Trophoblast cell (in vitro differentiated cells and primary cell): ENCODE data around the gene LYPD3.
A peak's percentile ranks its signal among the peaks of the same experiment; 100 is the strongest.

Source experiments
- DNase-seq, 2 donors: peaks; one replicate each; pipeline ENCODE4 v3.0.0-alpha.2; 2016
- H2AFZ ChIP-seq: 2 replicates; pipeline ENCODE4 v1.6.1; 2013; ENCODE audit warnings: low read length, moderate library complexity, mild to moderate bottlenecking; ENCODE audit not compliant: insufficient read depth, poor library complexity
- H2AK5ac ChIP-seq: 2 replicates; pipeline ENCODE4 v1.6.1; 2013; ENCODE audit warnings: mild to moderate bottlenecking, low read length
- H2BK120ac ChIP-seq: 2 replicates; pipeline ENCODE4 v1.6.1; 2013; ENCODE audit warnings: low read length, mild to moderate bottlenecking, moderate library complexity; ENCODE audit not compliant: insufficient read depth, poor library complexity
- H2BK12ac ChIP-seq: 2 replicates; pipeline ENCODE4 v1.6.1; 2013; ENCODE audit warnings: mild to moderate bottlenecking, low read length, moderate library complexity
- H2BK5ac ChIP-seq: 2 replicates; pipeline ENCODE4 v1.6.1; 2013; ENCODE audit warnings: low read length, low read depth, moderate library complexity, mild to moderate bottlenecking; ENCODE audit not compliant: poor library complexity
- H3K14ac ChIP-seq: 2 replicates; pipeline ENCODE4 v1.6.1; 2013; ENCODE audit warnings: mild to moderate bottlenecking, low read length
- H3K18ac ChIP-seq: 2 replicates; pipeline ENCODE4 v1.6.1; 2013; ENCODE audit warnings: mild to moderate bottlenecking, low read length
- H3K23ac ChIP-seq: 2 replicates; pipeline ENCODE4 v1.6.1; 2013; ENCODE audit warnings: low read length
- H3K27ac ChIP-seq: 2 replicates; pipeline ENCODE4 v1.5.1; 2013; ENCODE audit warnings: low read depth, mild to moderate bottlenecking, inconsistent platforms, low read length, moderate library complexity
- H3K27me3 ChIP-seq: 2 replicates; pipeline ENCODE4 v1.6.1; 2013; ENCODE audit warnings: inconsistent platforms, mild to moderate bottlenecking, low read length, moderate library complexity; ENCODE audit not compliant: insufficient read depth
- H3K36me3 ChIP-seq, 2 experiments: 1 replicate in 1 of 2; 2 replicates in 1 of 2; pipeline ENCODE4 v1.6.1; 2013; ENCODE audit warnings: low read length in 2 of 2, mild to moderate bottlenecking in 2 of 2, moderate library complexity in 1 of 2; ENCODE audit not compliant: insufficient read depth in 2 of 2, control insufficient read depth in 1 of 2
- H3K4ac ChIP-seq: 2 replicates; pipeline ENCODE4 v1.6.1; 2013; ENCODE audit warnings: low read depth, mild to moderate bottlenecking, low read length, moderate library complexity
- H3K4me1 ChIP-seq, 2 experiments: 1 replicate in 1 of 2; 2 replicates in 1 of 2; pipeline ENCODE4 v1.6.1; 2013; ENCODE audit warnings: low read length in 2 of 2, mild to moderate bottlenecking in 2 of 2, moderate library complexity in 1 of 2; ENCODE audit not compliant: insufficient read depth in 2 of 2, control insufficient read depth in 1 of 2
- H3K4me2 ChIP-seq: 2 replicates; pipeline ENCODE4 v1.6.1; 2013; ENCODE audit warnings: inconsistent platforms, mild to moderate bottlenecking, low read length, moderate library complexity
- H3K4me3 ChIP-seq: 2 replicates; pipeline ENCODE4 v1.5.1; 2013; ENCODE audit warnings: mild to moderate bottlenecking, low read depth, low read length, inconsistent platforms
- H3K79me1 ChIP-seq: one replicate; pipeline ENCODE4 v1.6.1; 2013; ENCODE audit warnings: low read length
- H3K79me2 ChIP-seq: 2 replicates; pipeline ENCODE4 v1.6.1; 2013; ENCODE audit warnings: low read length, mild to moderate bottlenecking; ENCODE audit not compliant: control insufficient read depth, insufficient read depth, poor library complexity
- H3K9ac ChIP-seq: 2 replicates; pipeline ENCODE4 v1.6.1; 2013; ENCODE audit warnings: mild to moderate bottlenecking, low read length
- H3K9me3 ChIP-seq: 2 replicates; pipeline ENCODE4 v1.6.1; 2013; ENCODE audit warnings: low read depth, mild to moderate bottlenecking, control low read depth, inconsistent platforms, low read length; ENCODE audit not compliant: insufficient read depth
- H4K12ac ChIP-seq: 2 replicates; pipeline ENCODE4 v1.6.1; 2013; ENCODE audit warnings: low read depth, mild to moderate bottlenecking, low read length, moderate library complexity
- H4K8ac ChIP-seq: 2 replicates; pipeline ENCODE4 v1.6.1; 2013; ENCODE audit warnings: low read depth, mild to moderate bottlenecking, low read length, moderate library complexity
- H4K91ac ChIP-seq: one replicate; pipeline ENCODE4 v1.6.1; 2013; ENCODE audit warnings: low read depth, mild to moderate bottlenecking, low read length, moderate library complexity
- WGBS: extraction: QIAGEN DNeasy Blood & Tissue Kit; methylation state at CpG from one replicate; pipeline ENCODE4 v1.1.7; 2013; ENCODE audit warnings: missing lambda C conversion rate; ENCODE audit not compliant: insufficient read length, insufficient coverage; ENCODE audit errors: extremely low coverage; 5-methylcytosine and 5-hydroxymethylcytosine counted together

The LYPD3 gene

GRCh38 chr19:43479226-43479625 lies 13.8 kb upstream of the LYPD3 start:
- Histone ChIP-seq H3K18ac (no peak overlapping the region), H2BK120ac (no peak overlapping the region), H3K9ac (no peak overlapping the region), H3K4me1 (peaks cover 7 to 10% of the 10 kb centered on the region in 2 experiments), H3K4me3 (no peak overlapping the region), H2BK12ac (no peak overlapping the region), H3K27ac (no peak overlapping the region), H3K79me2 (no peaks in the 10 kb centered on the region), H3K4me2 (no peak overlapping the region), H2AFZ (no peak overlapping the region), H3K27me3 (no peaks in the 10 kb centered on the region), H4K12ac (no peak overlapping the region), H4K91ac (no peak overlapping the region), H3K4ac (no peak overlapping the region), H3K36me3 (peaks cover 0 to 5% of the 10 kb centered on the region in 2 experiments), H2AK5ac (no peak overlapping the region), H3K9me3 (no peaks in the 10 kb centered on the region), H3K23ac (no peak overlapping the region), H3K14ac (no peak overlapping the region), H2BK5ac (no peak overlapping the region), H4K8ac (no peak overlapping the region), H3K79me1 (peaks cover 4% of the 10 kb centered on the region)
- WGBS = no CpG with 5 or more reads among the region's 15 CpGs
- no peak for DNase-seq

GRCh38 chr19:43478323-43478722 lies 12.9 kb upstream of the LYPD3 start:
- H2AFZ ChIP-seq = no peak overlapping the region
- H3K23ac ChIP-seq = no peak overlapping the region
- no peak overlapping the region for H2BK12ac ChIP-seq
- peaks cover 4% of the 10 kb centered on the region for H3K79me1 ChIP-seq
- H3K4me3 ChIP-seq = no peak overlapping the region
- H3K14ac ChIP-seq = no peak overlapping the region
- peaks cover 0 to 5% of the 10 kb centered on the region in 2 experiments for H3K36me3 ChIP-seq
- H4K91ac ChIP-seq = no peak overlapping the region
- no peak overlapping the region for H4K12ac ChIP-seq
- no peaks in the 10 kb centered on the region for H3K27me3 ChIP-seq
- H3K18ac ChIP-seq = no peak overlapping the region
- H3K9ac ChIP-seq = no peak overlapping the region
- H2AK5ac ChIP-seq = no peak overlapping the region
- no peak overlapping the region for H4K8ac ChIP-seq
- H3K4me2 ChIP-seq = no peak overlapping the region
- H3K4ac ChIP-seq = no peak overlapping the region
- no peak overlapping the region for H3K27ac ChIP-seq
- no peak overlapping the region for H2BK5ac ChIP-seq
- no peak overlapping the region for H2BK120ac ChIP-seq
- no CpG with 5 or more reads among the region's 3 CpGs for WGBS
- no peak for DNase-seq
- H3K4me1 ChIP-seq = peaks cover 7 to 10% of the 10 kb centered on the region in 2 experiments
- no peaks in the 10 kb centered on the region for H3K79me2 ChIP-seq
- H3K9me3 ChIP-seq = no peaks in the 10 kb centered on the region

GRCh38 chr19:43476606-43477005 lies 11.2 kb upstream of the LYPD3 start:
- Histone ChIP-seq H3K9me3 (no peaks in the 10 kb centered on the region), H3K4me3 (no peak overlapping the region), H3K4me2 (no peak overlapping the region), H2BK5ac (no peak overlapping the region), H3K18ac (no peak overlapping the region), H3K4me1 (peaks cover 7% of the 10 kb centered on the region in 2 experiments), H3K36me3 (peaks cover 0 to 5% of the 10 kb centered on the region in 2 experiments), H2BK12ac (no peak overlapping the region), H3K4ac (no peak overlapping the region), H3K23ac (no peak overlapping the region), H3K9ac (no peak overlapping the region), H3K27me3 (no peaks in the 10 kb centered on the region), H3K27ac (no peak overlapping the region), H3K79me1 (peaks cover 4% of the 10 kb centered on the region), H3K79me2 (no peaks in the 10 kb centered on the region), H4K8ac (no peak overlapping the region), H2AK5ac (no peak overlapping the region), H2AFZ (no peak overlapping the region), H4K91ac (no peak overlapping the region), H4K12ac (no peak overlapping the region), H3K14ac (no peak overlapping the region), H2BK120ac (no peak overlapping the region)
- DNase-seq = peak in 1 of 2 donors; percentile 24

GRCh38 chr19:43474986-43475705 lies 9.7 kb upstream of the LYPD3 start:
- Histone ChIP-seq H3K14ac (no peak overlapping the region), H4K8ac (peak overlapping the region; percentile 81), H3K79me1 (peaks cover 4% of the 10 kb centered on the region), H3K4me3 (peak overlapping the region; percentile 58), H3K27me3 (no peaks in the 10 kb centered on the region), H4K12ac (peak overlapping the region; percentile 39), H2BK12ac (no peak overlapping the region), H2AFZ (peak overlapping the region; percentile 8), H3K36me3 (peaks cover 0 to 2% of the 10 kb centered on the region in 2 experiments), H3K9me3 (no peaks in the 10 kb centered on the region), H3K79me2 (no peaks in the 10 kb centered on the region), H2BK120ac (no peak overlapping the region), H3K4me2 (peak overlapping the region; percentile 68), H3K18ac (no peak overlapping the region), H3K9ac (peak overlapping the region; percentile 21), H4K91ac (peak overlapping the region; percentile 40), H3K27ac (peak overlapping the region; percentile 46), H2AK5ac (no peak overlapping the region), H3K23ac (no peak overlapping the region), H3K4me1 (peaks cover 7 to 10% of the 10 kb centered on the region in 2 experiments), H2BK5ac (no peak overlapping the region), H3K4ac (no peak overlapping the region)
- peak; percentile 98 to 100 for DNase-seq
- no CpG with 5 or more reads among the region's 46 CpGs for WGBS
